GM12878 (cell line): Measurements from ENCODE around the gene UNK. TPM values are rescaled to one million over a fixed set of nuclear protein-coding genes. Genes with fewer than 3 reads are reported as not detected.
"Not testable (repeated sequence)": the region's sequence is repeated elsewhere in the genome, so short reads cannot be mapped to it uniquely, and the experiment has no call there.

Experiments
- ATAC-seq: fragments of 200-7000 bp; cut with Tn5 transposase; 3 replicates; pipeline ENCODE4 v1.9.1; 2020; ENCODE audit warnings: mild to moderate bottlenecking, moderate library complexity
- BruUV-seq: library from RNA; stranded (reverse); fragments of 400-500 nt; replicated peaks from 2 replicates; lab custom pipeline; 2021; lab: Mats Ljungman, UMichigan
- CTCF ChIA-PET: fragments of 300-600 bp; sonication (Branson Sonifier 250); formaldehyde crosslinking; extraction: SDS; loops from one replicate; lab custom pipeline; 2021; ENCODE audit warnings: inconsistent platforms; lab: Yijun Ruan, JAX
- POLR2A ChIA-PET: fragments of 350-600 bp; formaldehyde crosslinking; extraction: SDS; loops from one replicate; lab custom pipeline; 2021; ENCODE audit warnings: inconsistent platforms; lab: Charles Lee
- RAD21 ChIA-PET: fragments of 300-600 bp; sonication (Branson Sonifier 250); formaldehyde crosslinking; loops from one replicate; lab custom pipeline; 2023; ENCODE audit warnings: antibody characterized with exemption; ENCODE audit not compliant: unreplicated experiment; lab: Charles Lee
- SMC1A ChIA-PET: fragments of 300-600 bp; sonication (Branson Sonifier 250); formaldehyde crosslinking; loops from one replicate; lab custom pipeline; 2023; ENCODE audit not compliant: unreplicated experiment, uncharacterized antibody; lab: Charles Lee
- DNase-seq: peaks from one replicate; pipeline ENCODE4 v3.0.0-alpha.2; 2011; ENCODE audit warnings: low read depth, low spot score
- FAIRE-seq: peaks from 3 replicates; lab custom pipeline; 2011; peaks lifted over from hg19 to GRCh38; lab: Jason Lieb, UNC
- H2AFZ ChIP-seq: 2 replicates; pipeline ENCODE4 v1.6.0; 2011; ENCODE audit warnings: low read depth, low read length, control low read depth; ENCODE audit not compliant: control insufficient read depth
- H3K27ac ChIP-seq: 2 replicates; pipeline ENCODE4 v1.5.1; 2011; ENCODE audit warnings: control low read depth; ENCODE audit not compliant: control insufficient read depth, insufficient read depth
- H3K27me3 ChIP-seq, 2 experiments: replicated peaks in 1 of 2; 2 replicates each; pipeline versions ENCODE4 v1.6.0 to v1.6.1; 2011; ENCODE audit warnings: low read length in 1 of 2; ENCODE audit not compliant: control insufficient read depth in 2 of 2, insufficient read depth in 2 of 2
- H3K36me3 ChIP-seq, 2 experiments: 2 replicates each; pipeline ENCODE4 v1.5.1; 2011; ENCODE audit warnings: low read length in 1 of 2; ENCODE audit not compliant: control insufficient read depth in 2 of 2, insufficient read depth in 2 of 2
- H3K4me1 ChIP-seq: 2 replicates; pipeline ENCODE4 v1.6.1; 2011; ENCODE audit warnings: mild to moderate bottlenecking, low read length, moderate library complexity, mixed read lengths; ENCODE audit not compliant: control insufficient read depth, insufficient read depth
- H3K4me2 ChIP-seq: 2 replicates; pipeline ENCODE4 v1.6.0; 2011; ENCODE audit warnings: control low read depth; ENCODE audit not compliant: control insufficient read depth, insufficient read depth
- H3K4me3 ChIP-seq: fragments of 200-600 bp; sonication (generic); 2 replicates; pipeline ENCODE4 v1.5.1; 2016
- H3K79me2 ChIP-seq: 2 replicates; pipeline ENCODE4 v1.6.0; 2011; ENCODE audit warnings: low read length; ENCODE audit not compliant: control insufficient read depth, insufficient read depth
- H3K9ac ChIP-seq: 2 replicates; pipeline ENCODE4 v1.8.0; 2011; ENCODE audit warnings: low read length, control low read depth, mixed read lengths; ENCODE audit not compliant: control insufficient read depth, insufficient read depth
- H3K9me3 ChIP-seq: replicated peaks from 3 replicates; pipeline ENCODE4 v1.5.1; 2011; ENCODE audit warnings: mild to moderate bottlenecking, low read length; ENCODE audit not compliant: control insufficient read depth, insufficient read depth
- H4K20me1 ChIP-seq: 2 replicates; pipeline ENCODE4 v1.6.0; 2011; ENCODE audit not compliant: control insufficient read depth, insufficient read depth
- NFYB ChIP-seq: IDR thresholded peaks from 2 replicates; pipeline ENCODE4 v1.6.1; 2011; ENCODE audit warnings: low read depth, mild to moderate bottlenecking, low read length, improper control_type of control experiment, moderate library complexity; ENCODE audit not compliant: insufficient read depth
- ZNF622 ChIP-seq: fragments of 450-650 bp; IDR thresholded peaks from 2 replicates; pipeline ENCODE4 v1.6.1; 2017; ENCODE audit warnings: mild to moderate bottlenecking, inconsistent platforms
- WGBS: methylation state at CpG from one replicate; pipeline ENCODE4 v1.1.6; 2016; ENCODE audit warnings: low lambda C conversion rate; ENCODE audit not compliant: insufficient replicate concordance, insufficient coverage; ENCODE audit errors: missing lambda C conversion rate; 5-methylcytosine and 5-hydroxymethylcytosine counted together
- in situ Hi-C: fragments of 300-500 bp; cut with MboI; formaldehyde crosslinking; loops from 9 replicates; pipeline ENCODE4 v1.14.3; 2018; ENCODE audit warnings: mixed read lengths
- intact Hi-C: fragments of 100-400 bp; cut with micrococcal nuclease; formaldehyde crosslinking; loops from one replicate; pipeline ENCODE4 v1.14.2; 2022; ENCODE audit not compliant: unreplicated experiment
- polyA plus RNA-seq, 11 experiments: library from polyadenylated mRNA; depleted of rRNA in 4 of 11; unstranded in 6 of 11; stranded (reverse) in 5 of 11; fragments of >200 nt; fragmentation: Nextera tagmentation in 4 of 11; fragmentation: Illumina TruSeq in 1 of 11; extraction: Ambion mirVana in 4 of 11; extraction: Trizol in 1 of 11; gene quantifications; 1 replicate in 1 of 11; 2 replicates in 10 of 11; pipeline versions ENCODE4 v1.2.1 to v1.2.3, GENCODE V29; 2011 to 2016; ENCODE audit warnings: inconsistent platforms in 2 of 11, missing spikeins in 2 of 11, low read depth in 1 of 11
- total RNA-seq, 4 experiments: library from RNA; depleted of rRNA in 3 of 4; stranded (reverse); fragments of >200 nt in 3 of 4; fragmentation: Illumina TruSeq in 1 of 4; extraction: Trizol in 1 of 4; gene quantifications; 2 replicates each; pipeline versions ENCODE4 v1.2.1 to v1.2.3, GENCODE V29; 2013 to 2021

Gene UNK
- total and polyA plus RNA-seq, 10 of the 15 experiments (the other 5 are each of a cell fraction or from before 2014, with no cell fraction given): 8.9 to 34.5 (median 27.3) TPM

DNA sequence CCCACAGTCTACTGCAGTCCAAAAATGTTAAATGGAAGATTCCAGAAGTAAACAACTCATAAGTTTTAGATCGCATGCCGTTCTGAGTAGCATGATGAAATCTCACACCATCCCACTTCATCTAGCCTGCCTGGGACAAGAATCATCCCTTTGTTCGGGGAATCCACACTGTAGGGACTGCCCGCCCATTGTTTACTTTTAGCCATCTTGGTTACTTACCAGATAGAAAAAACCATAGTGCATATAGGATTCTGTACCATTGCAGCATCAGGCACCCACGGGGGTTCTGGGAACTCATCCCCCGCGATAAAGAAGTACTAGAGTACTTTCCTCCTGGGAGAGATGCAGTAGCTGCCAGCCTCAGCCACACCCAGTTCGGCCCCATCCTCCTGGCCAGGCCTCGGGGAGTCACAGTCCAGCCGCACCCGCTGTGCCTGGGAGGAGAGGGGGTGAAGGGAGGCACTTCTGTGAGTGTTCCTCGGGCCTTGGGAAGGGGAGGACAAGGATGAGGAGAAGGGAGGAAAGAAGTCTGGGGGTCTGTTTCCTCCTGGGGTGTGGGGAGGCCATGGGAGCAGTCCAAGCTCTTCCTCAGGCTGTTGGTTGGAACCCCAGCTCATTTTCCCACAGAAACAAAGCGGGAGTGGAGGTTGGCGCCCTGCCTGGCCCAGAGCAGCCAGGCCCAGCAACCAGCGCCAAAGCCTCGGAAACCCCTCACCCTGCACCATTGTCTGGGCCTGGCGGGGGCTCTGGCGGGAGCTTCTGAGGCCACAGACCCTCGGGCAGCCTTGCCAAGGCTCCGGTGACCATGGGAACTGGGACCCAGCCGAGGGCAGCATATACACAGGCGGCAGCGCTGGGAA, 84.9 kb downstream of the UNK start:
- Histone ChIP-seq H3K9ac (no peak overlapping the region), H3K27me3 (no peaks in the 10 kb centered on the region), H4K20me1 (no peaks in the 10 kb centered on the region), H3K27ac (no peak overlapping the region), H3K4me3 (no peak overlapping the region), H3K4me1 (peaks cover 9% of the 10 kb centered on the region), H2AFZ (no peak overlapping the region), H3K4me2 (no peak overlapping the region), H3K9me3 (no peaks in the 10 kb centered on the region), H3K36me3 (no peaks in the 10 kb centered on the region), H3K79me2 (no peaks in the 10 kb centered on the region)
- ChIA-PET SMC1A (no interaction called here), POLR2A (interaction anchor here (0.5 kb wide), 1 partner anchor 436 kb away, joined by 3 read pairs; no protein-coding TSS in a partner anchor), RAD21 (no interaction called here), CTCF (interaction anchor here (1.6 kb wide), 1 partner anchor 105 kb away, joined by 4 read pairs; the partner anchor contains the start of gene GALK1)
- intact Hi-C loops (no loop called here), in situ Hi-C loops (no loop called here)
- DNase-seq: no peak
- ATAC-seq: no peak
- 64% methylated on average over 23 of the region's 23 CpGs for WGBS
- no TSS peak for BruUV-seq
- no peak for FAIRE-seq
- TF ChIP-seq NFYB (no peak), ZNF622 (no peak)

GRCh38 chr17:75870228-75870627, 85.6 kb downstream of the UNK start:
- H3K27me3 ChIP-seq, BruUV-seq, H3K4me2 ChIP-seq, SMC1A ChIA-PET, FAIRE-seq, H3K27ac ChIP-seq, intact Hi-C loops, H3K9ac ChIP-seq, ATAC-seq, RAD21 ChIA-PET, H3K36me3 ChIP-seq, H2AFZ ChIP-seq, H3K4me1 ChIP-seq, H3K4me3 ChIP-seq, H3K9me3 ChIP-seq, H3K79me2 ChIP-seq, H4K20me1 ChIP-seq, POLR2A ChIA-PET, DNase-seq, in situ Hi-C loops: not testable (repeated sequence)
- 34% methylated on average over 10 of the region's 10 CpGs for WGBS
- CTCF ChIA-PET: interaction anchor here (1.0 to 1.6 kb wide), 2 partner anchors 9 to 106 kb away, joined by 3 to 4 read pairs; partner anchors contain the start of gene GALK1
